Smooth muscle cell (in vitro differentiated cells): ENCODE measurements around the gene MAPK6. TPM values are rescaled to one million over a fixed set of nuclear protein-coding genes. Genes with fewer than 3 reads are reported as not detected.

Experiments used
- DNase-seq: peaks from one replicate; lab custom pipeline; 2025; ENCODE audit not compliant: unreplicated experiment; lab: John Stamatoyannopoulos, UW
- H2AFZ ChIP-seq: fragments of 200-600 bp; sonication (generic); 2 replicates; pipeline ENCODE4 v1.6.0; 2016; ENCODE audit warnings: antibody characterized with exemption, low read depth, mild to moderate bottlenecking
- H3F3A ChIP-seq: fragments of 200-600 bp; sonication (generic); 2 replicates; pipeline ENCODE4 v1.6.0; 2017; ENCODE audit warnings: antibody characterized with exemption, low read depth
- H3K27ac ChIP-seq: fragments of 200-600 bp; sonication (generic); 2 replicates; pipeline ENCODE4 v1.5.1; 2016; ENCODE audit warnings: low read depth, mild to moderate bottlenecking
- H3K27me3 ChIP-seq: fragments of 200-600 bp; sonication (generic); 2 replicates; pipeline ENCODE4 v1.6.1; 2016; ENCODE audit warnings: low read depth, mild to moderate bottlenecking
- H3K36me3 ChIP-seq: fragments of 200-600 bp; sonication (generic); 2 replicates; pipeline ENCODE4 v1.5.1; 2016; ENCODE audit warnings: low read depth
- H3K4me1 ChIP-seq: fragments of 200-600 bp; sonication (generic); 2 replicates; pipeline ENCODE4 v1.5.1; 2016; ENCODE audit warnings: low read depth
- H3K4me2 ChIP-seq: fragments of 200-600 bp; sonication (generic); 2 replicates; pipeline ENCODE4 v1.6.0; 2016; ENCODE audit warnings: mild to moderate bottlenecking
- H3K4me3 ChIP-seq: fragments of 200-600 bp; sonication (generic); 2 replicates; pipeline ENCODE4 v1.5.1; 2016; ENCODE audit warnings: mild to moderate bottlenecking
- H3K79me2 ChIP-seq: fragments of 200-600 bp; sonication (generic); 2 replicates; pipeline ENCODE4 v1.6.0; 2016; ENCODE audit warnings: low read depth, mild to moderate bottlenecking
- H3K9ac ChIP-seq: fragments of 200-600 bp; sonication (generic); 2 replicates; pipeline ENCODE4 v1.6.0; 2016; ENCODE audit warnings: low read depth
- H3K9me3 ChIP-seq: fragments of 200-600 bp; sonication (generic); replicated peaks from 2 replicates; pipeline ENCODE4 v1.5.1; 2016; ENCODE audit warnings: low read depth
- H4K20me1 ChIP-seq: fragments of 200-600 bp; sonication (generic); 2 replicates; pipeline ENCODE4 v1.6.0; 2016; ENCODE audit warnings: low read depth
- WGBS: methylation state at CpG from one replicate; pipeline ENCODE4 v1.1.7; 2016; ENCODE audit warnings: low lambda C conversion rate; 5-methylcytosine and 5-hydroxymethylcytosine counted together
- polyA plus RNA-seq: library from polyadenylated mRNA; unstranded; fragments of >200 nt; fragmentation: Nextera tagmentation; extraction: Ambion mirVana; gene quantifications from 2 replicates; pipeline ENCODE4 v1.2.1, GENCODE V29; 2016
- total RNA-seq: library from RNA; depleted of rRNA; stranded (reverse); fragments of >200 nt; gene quantifications from 2 replicates; pipeline ENCODE4 v1.2.3, GENCODE V29; 2014
- TF ChIP-seq, protein P1 (sequence below): fragments of 200-600 bp; sonication (generic); IDR thresholded peaks from 2 replicates; pipeline ENCODE4 v1.5.1; 2017; ENCODE audit warnings: borderline replicate concordance, mild to moderate bottlenecking, antibody characterized with exemption; ENCODE audit not compliant: insufficient read depth, poor library complexity, severe bottlenecking

MAPK6 gene
- total and polyA plus RNA-seq, 2 experiments from 2014 or later, result 38.6 to 107 TPM

DNA sequence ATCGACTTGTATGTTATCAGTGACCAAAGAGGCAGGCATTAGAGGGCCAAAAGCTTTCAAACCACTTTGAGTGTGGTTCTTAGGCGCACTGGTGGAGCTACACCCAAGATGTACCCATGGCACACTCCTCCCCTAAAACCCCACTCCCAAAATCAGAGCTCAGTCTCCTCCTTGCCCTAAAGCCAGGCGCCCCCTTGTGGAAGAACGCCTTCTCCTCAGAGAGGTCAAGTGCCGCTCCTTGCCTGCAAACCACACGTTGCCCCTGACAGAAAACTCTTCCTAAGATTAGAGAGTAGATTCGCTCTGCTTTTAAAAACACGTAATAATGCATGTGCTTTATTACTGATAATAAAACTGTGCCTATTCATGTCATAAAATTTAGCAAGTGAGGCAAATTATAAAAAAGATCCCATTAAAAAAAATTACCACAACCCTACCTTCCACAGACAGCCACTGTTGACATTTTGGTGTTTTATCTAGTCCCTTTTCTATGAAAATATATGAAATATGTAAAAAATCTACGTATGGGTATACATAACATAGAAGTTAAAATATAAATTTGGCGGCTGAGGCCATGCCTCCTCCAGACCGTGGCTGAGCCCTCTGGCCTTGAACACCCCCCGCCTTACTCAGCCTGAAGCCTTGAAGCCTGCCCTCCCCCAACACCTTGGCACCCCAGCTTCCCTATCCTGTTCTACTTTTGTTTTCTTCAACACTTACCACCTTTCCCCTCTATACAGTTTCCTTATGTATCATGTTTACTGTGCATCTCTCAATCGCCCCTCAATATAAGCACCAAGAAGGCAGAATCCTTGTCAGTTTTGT, 60.1 kb downstream of the MAPK6 start:
- Histone ChIP-seq H3F3A (peaks cover 13% of the 10 kb centered on the region), H3K9me3 (no peaks in the 10 kb centered on the region), H3K36me3 (no peaks in the 10 kb centered on the region), H3K4me1 (peaks cover 14% of the 10 kb centered on the region), H3K4me3 (no peak overlapping the region), H2AFZ (no peak overlapping the region), H3K9ac (no peak overlapping the region), H4K20me1 (no peaks in the 10 kb centered on the region), H3K79me2 (no peaks in the 10 kb centered on the region), H3K27ac (no peak overlapping the region), H3K4me2 (no peak overlapping the region), H3K27me3 (no peaks in the 10 kb centered on the region)
- WGBS, result 41% methylated on average over 13 of the region's 13 CpGs
- TF ChIP-seq, protein P1, sequence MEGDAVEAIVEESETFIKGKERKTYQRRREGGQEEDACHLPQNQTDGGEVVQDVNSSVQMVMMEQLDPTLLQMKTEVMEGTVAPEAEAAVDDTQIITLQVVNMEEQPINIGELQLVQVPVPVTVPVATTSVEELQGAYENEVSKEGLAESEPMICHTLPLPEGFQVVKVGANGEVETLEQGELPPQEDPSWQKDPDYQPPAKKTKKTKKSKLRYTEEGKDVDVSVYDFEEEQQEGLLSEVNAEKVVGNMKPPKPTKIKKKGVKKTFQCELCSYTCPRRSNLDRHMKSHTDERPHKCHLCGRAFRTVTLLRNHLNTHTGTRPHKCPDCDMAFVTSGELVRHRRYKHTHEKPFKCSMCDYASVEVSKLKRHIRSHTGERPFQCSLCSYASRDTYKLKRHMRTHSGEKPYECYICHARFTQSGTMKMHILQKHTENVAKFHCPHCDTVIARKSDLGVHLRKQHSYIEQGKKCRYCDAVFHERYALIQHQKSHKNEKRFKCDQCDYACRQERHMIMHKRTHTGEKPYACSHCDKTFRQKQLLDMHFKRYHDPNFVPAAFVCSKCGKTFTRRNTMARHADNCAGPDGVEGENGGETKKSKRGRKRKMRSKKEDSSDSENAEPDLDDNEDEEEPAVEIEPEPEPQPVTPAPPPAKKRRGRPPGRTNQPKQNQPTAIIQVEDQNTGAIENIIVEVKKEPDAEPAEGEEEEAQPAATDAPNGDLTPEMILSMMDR, result peak; percentile 76
- peak; percentile 23 for DNase-seq

DNA sequence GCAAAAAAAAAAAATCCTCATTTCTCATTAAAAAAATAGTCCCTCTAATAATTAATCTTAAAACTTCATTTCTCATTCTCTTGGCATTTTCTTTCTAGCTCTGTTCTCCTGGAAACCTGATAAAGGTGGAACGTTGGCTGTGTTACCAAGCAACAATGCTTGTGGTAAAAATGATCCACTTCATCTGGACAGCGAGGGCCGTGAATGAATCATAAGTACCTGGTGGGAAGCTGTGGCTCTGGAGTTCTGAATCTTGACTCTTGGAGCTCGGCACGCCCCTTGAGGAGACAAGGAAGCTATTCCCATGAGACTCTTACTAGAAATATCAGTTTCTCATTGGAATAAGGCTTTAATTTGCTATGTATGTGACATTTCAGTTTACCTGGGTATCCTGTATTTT, 61.0 kb downstream of the MAPK6 start:
- WGBS, result 72% methylated on average over 5 of the region's 5 CpGs
- no peak overlapping the region for H3K27ac ChIP-seq
- peaks cover 14% of the 10 kb centered on the region for H3K4me1 ChIP-seq
- no peak overlapping the region for H3K4me3 ChIP-seq
- H2AFZ ChIP-seq, result no peak overlapping the region
- no peaks in the 10 kb centered on the region for H3K79me2 ChIP-seq
- no peaks in the 10 kb centered on the region for H3K36me3 ChIP-seq
- H3K9ac ChIP-seq, result no peak overlapping the region
- H3F3A ChIP-seq, result peaks cover 13% of the 10 kb centered on the region
- H3K4me2 ChIP-seq, result no peak overlapping the region
- TF ChIP-seq, protein P1, result no peak
- H4K20me1 ChIP-seq, result no peaks in the 10 kb centered on the region
- DNase-seq, result no peak
- no peaks in the 10 kb centered on the region for H3K9me3 ChIP-seq
- H3K27me3 ChIP-seq, result no peaks in the 10 kb centered on the region

DNA sequence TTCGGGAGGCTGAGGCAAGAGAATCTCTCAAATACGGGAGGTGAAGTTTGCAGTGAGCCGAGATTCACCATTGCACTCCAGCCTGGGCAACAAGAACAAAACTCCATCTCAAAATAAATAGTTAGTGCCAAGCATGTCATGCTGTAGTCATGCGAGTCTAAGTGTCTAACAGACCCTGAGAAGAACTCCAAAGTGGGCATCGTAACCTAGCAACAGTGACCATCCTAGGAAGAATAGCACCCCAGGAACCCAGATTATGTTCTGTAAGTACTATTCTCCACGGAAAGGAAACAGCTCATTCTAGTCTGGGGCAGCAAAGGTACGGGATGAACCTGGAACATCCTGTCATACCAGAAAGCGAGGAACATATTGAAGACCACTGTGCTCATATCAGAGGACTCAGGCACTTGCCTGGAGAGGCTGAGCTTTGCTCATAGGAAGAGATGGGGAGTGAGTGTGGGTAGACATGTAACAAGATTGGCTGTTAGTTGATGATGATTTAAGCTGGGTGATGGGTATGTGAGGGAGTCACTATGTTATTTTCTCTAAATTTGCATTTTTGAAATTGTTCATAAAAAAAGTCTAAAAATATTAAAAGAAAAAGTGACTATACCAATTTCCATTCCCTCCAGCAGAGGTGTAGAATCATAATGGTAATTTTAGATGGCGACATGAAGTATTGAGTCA, 61.8 kb downstream of the MAPK6 start:
- no peak overlapping the region for H3K27ac ChIP-seq
- H3F3A ChIP-seq, result peaks cover 13% of the 10 kb centered on the region
- no peaks in the 10 kb centered on the region for H3K36me3 ChIP-seq
- TF ChIP-seq, protein P1, result no peak
- no peaks in the 10 kb centered on the region for H4K20me1 ChIP-seq
- H3K79me2 ChIP-seq, result no peaks in the 10 kb centered on the region
- H3K4me3 ChIP-seq, result no peak overlapping the region
- peaks cover 14% of the 10 kb centered on the region for H3K4me1 ChIP-seq
- no peaks in the 10 kb centered on the region for H3K9me3 ChIP-seq
- 93% methylated on average over 9 of the region's 9 CpGs for WGBS
- H3K4me2 ChIP-seq, result no peak overlapping the region
- no peak overlapping the region for H2AFZ ChIP-seq
- no peak for DNase-seq
- no peak overlapping the region for H3K9ac ChIP-seq
- no peaks in the 10 kb centered on the region for H3K27me3 ChIP-seq
